HepG2 (cell line): ENCODE measurements around the gene CCDC30. TPM values are rescaled to one million over a fixed set of nuclear protein-coding genes. Genes with fewer than 3 reads are reported as not detected.

Source experiments
- CCAR2 ChIP-seq: fragments of 200-400 bp; formaldehyde crosslinking; optimal IDR thresholded peaks from 2 replicates; pipeline ENCODE3; 2018; ENCODE audit warnings: low read depth, mild to moderate bottlenecking, low read length, moderate library complexity
- CEBPZ ChIP-seq: IDR thresholded peaks from 2 replicates; pipeline ENCODE4 v1.6.1; 2012; ENCODE audit warnings: low read length, improper control_type of control experiment
- GZF1 ChIP-seq: sonication (generic); formaldehyde crosslinking; IDR thresholded peaks from 2 replicates; pipeline ENCODE4 v1.5.1; 2020; ENCODE audit warnings: mild to moderate bottlenecking, missing genetic modification reagents
- ISL2 ChIP-seq: sonication (generic); formaldehyde crosslinking; IDR thresholded peaks from 2 replicates; pipeline ENCODE4 v1.5.0; 2020; ENCODE audit warnings: missing genetic modification reagents
- KLF6 ChIP-seq: IDR thresholded peaks from 2 replicates; pipeline ENCODE4 v1.8.0; 2016; ENCODE audit warnings: missing biosample characterization, missing genetic modification reagents
- KMT2B ChIP-seq: IDR thresholded peaks from 2 replicates; pipeline ENCODE4 v1.6.1; 2016; ENCODE audit warnings: missing genetic modification reagents, missing compliant biosample characterization
- MLXIP ChIP-seq: sonication (generic); formaldehyde crosslinking; IDR thresholded peaks from 2 replicates; pipeline ENCODE4 v1.9.0; 2021; ENCODE audit warnings: missing genetic modification reagents, borderline replicate concordance
- PAX8 ChIP-seq: sonication (generic); formaldehyde crosslinking; IDR thresholded peaks from 2 replicates; pipeline ENCODE4 v1.8.0; 2022; ENCODE audit warnings: mild to moderate bottlenecking, missing genetic modification reagents, borderline replicate concordance
- PBX3 ChIP-seq: sonication (generic); formaldehyde crosslinking; IDR thresholded peaks from 2 replicates; pipeline ENCODE4 v1.8.1; 2023; ENCODE audit warnings: missing genetic modification reagents, inconsistent platforms, borderline replicate concordance
- SP4 ChIP-seq: sonication (generic); formaldehyde crosslinking; IDR thresholded peaks from 2 replicates; pipeline ENCODE4 v1.8.1; 2023; ENCODE audit warnings: mild to moderate bottlenecking, missing genetic modification reagents
- SRSF1 ChIP-seq: fragments of 200-400 bp; formaldehyde crosslinking; optimal IDR thresholded peaks from 2 replicates; pipeline ENCODE3; 2017; ENCODE audit warnings: mild to moderate bottlenecking, low read depth, low read length, moderate library complexity
- TCF7 ChIP-seq: sonication (generic); IDR thresholded peaks from 2 replicates; pipeline ENCODE4 v1.6.1; 2016; ENCODE audit warnings: antibody characterized with exemption, low read depth
- THAP8 ChIP-seq: sonication (generic); formaldehyde crosslinking; IDR thresholded peaks from 2 replicates; pipeline ENCODE4 v1.5.1; 2020; ENCODE audit warnings: missing genetic modification reagents, mild to moderate bottlenecking, borderline replicate concordance
- THAP9 ChIP-seq: sonication (generic); formaldehyde crosslinking; IDR thresholded peaks from 2 replicates; pipeline ENCODE4; 2020; ENCODE audit warnings: missing genetic modification reagents, mild to moderate bottlenecking, borderline replicate concordance
- TOE1 ChIP-seq: sonication (generic); formaldehyde crosslinking; IDR thresholded peaks from 2 replicates; pipeline ENCODE4 v1.4.0; 2020; ENCODE audit warnings: mild to moderate bottlenecking, missing genetic modification reagents
- ZNF30 ChIP-seq: sonication (generic); formaldehyde crosslinking; IDR thresholded peaks from 2 replicates; pipeline ENCODE4 v1.5.0; 2020; ENCODE audit warnings: mild to moderate bottlenecking, missing genetic modification reagents
- polyA plus RNA-seq, 8 experiments: library from polyadenylated mRNA; depleted of rRNA in 3 of 8; stranded (reverse) in 7 of 8; unstranded in 1 of 8; fragments of >200 nt; fragmentation: Illumina TruSeq in 4 of 8; extraction: Trizol in 4 of 8; gene quantifications; 2 replicates each; pipeline versions ENCODE4 v1.2.1 to v1.2.3, GENCODE V29; 2011 to 2016; ENCODE audit warnings: low read depth in 4 of 8, missing spikeins in 1 of 8, mixed read lengths in 1 of 8; ENCODE audit not compliant: insufficient read depth in 1 of 8
- total RNA-seq, 5 experiments: library from RNA; depleted of rRNA; stranded (reverse); fragments of >200 nt; fragmentation: Illumina TruSeq; extraction: Trizol; gene quantifications; 2 replicates each; pipeline ENCODE4 v1.2.3, GENCODE V29; 2016; ENCODE audit warnings: low read depth in 1 of 5

The CCDC30 gene
- total and polyA plus RNA-seq, 2 of the 13 experiments (the other 11 are each of a cell fraction or from before 2014, with no cell fraction given), result 0.25 to 0.77 TPM

- TF ChIP-seq MLXIP (CRISPR knock-in tag) (no peak), KMT2B (CRISPR knock-in tag) (no peak; the same call in 1 of the 2 replicates), TOE1 (CRISPR knock-in tag) (no peak), THAP9 (CRISPR knock-in tag) (peak; percentile 64), KLF6 (0 out of 2 replicates have a peak, but pooled peaks have one; percentile 17), PAX8 (CRISPR knock-in tag) (no peak), TCF7 (no peak), SP4 (CRISPR knock-in tag) (peak; percentile 59; the same call in 1 of the 2 replicates), ZNF30 (CRISPR knock-in tag) (no peak), ISL2 (CRISPR knock-in tag) (peak; percentile 8; the same call in 1 of the 2 replicates), CEBPZ (no peak), CCAR2 (no peak), PBX3 (CRISPR knock-in tag) (no peak), SRSF1 (peak; percentile 76), THAP8 (CRISPR knock-in tag) (no peak), GZF1 (CRISPR knock-in tag) (no peak)
Observed at GRCh38 chr1:42456010-42456753, 6.9 kb upstream of the CCDC30 start, which contains the start of the genes PPCS and ZMYND12 (continued).
